Cortex of kidney (tissue), 1 donor: Measurements from ENCODE around the gene HDDC3.
"Not testable (repeated sequence)": the region's sequence is repeated elsewhere in the genome, so short reads cannot be mapped to it uniquely, and the experiment has no call there.

ENCODE experiments used
- DNase-seq: peaks from one replicate; lab custom pipeline; 2025; lab: John Stamatoyannopoulos, UW

HDDC3 gene

DNA sequence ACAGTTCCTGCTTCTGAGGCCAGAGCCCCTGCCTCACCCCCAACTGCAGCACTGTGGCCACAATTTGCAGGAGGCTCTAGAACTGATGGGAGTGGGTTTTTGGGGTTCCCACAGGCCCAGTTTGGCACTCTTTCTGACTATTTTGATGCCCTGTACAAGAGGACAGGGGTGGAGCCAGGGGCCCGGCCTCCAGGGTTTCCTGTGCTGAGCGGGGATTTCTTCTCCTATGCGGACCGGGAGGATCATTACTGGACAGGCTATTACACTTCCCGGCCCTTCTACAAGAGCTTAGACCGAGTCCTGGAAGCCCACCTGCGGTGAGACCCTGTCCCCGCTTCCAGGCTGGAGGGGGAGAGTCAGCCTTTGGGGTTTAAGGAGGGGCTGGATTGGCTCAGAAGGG, 22.4 kb downstream of the HDDC3 start:
- DNase-seq = no peak

DNA sequence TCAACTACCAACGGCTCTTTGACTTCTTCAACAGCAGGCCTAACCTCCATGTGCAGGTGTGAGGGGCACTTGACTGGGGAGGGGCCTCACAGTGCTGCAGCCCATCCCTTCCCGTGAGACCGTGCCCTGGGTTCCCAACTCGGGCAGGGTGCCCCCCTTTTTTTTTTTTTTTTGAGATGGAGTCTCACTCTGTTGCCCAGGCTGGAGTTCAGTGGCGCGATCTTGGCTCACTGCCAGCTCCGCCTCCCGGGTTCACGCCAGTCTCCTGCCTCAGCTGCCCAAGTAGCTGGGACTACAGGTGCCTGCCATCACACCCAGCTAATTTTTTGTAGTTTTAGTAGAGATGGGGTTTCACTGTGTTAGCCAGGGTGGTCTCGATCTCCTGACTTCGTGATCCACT, 22.9 kb downstream of the HDDC3 start:
- not testable (repeated sequence) for DNase-seq

DNA sequence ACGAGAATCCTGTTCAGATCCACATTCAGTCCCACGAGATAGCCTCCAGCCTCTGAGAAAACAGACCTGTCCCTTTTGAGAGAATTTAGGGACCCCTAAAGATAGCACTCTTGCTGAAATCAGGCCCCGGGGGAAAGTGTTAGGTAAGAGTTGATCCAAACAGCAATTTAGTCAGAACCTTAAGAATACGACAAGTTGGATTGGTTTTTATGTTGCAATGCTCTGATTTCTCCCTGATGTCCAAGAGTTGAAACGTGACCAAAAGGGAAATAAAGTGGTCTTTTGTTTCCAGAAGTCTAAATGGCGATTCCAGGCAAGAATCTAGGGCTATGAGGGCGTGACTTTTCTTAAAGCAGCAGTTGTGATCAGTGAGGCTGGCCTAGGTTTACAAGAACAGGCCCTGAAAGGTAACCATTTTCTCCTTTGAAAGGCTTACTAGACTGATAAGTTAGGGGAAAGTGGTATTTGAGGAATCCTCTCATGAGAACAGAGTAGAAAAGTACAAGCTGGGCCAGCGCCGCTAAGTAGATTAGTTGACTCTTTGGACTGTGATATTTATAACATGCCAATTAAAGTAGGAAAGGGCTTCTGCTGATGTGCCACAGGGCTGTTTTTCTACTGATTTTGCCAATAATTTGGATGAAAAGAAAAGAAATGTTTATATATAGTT, 24.4 kb downstream of the HDDC3 start:
- no peak for DNase-seq

DNA sequence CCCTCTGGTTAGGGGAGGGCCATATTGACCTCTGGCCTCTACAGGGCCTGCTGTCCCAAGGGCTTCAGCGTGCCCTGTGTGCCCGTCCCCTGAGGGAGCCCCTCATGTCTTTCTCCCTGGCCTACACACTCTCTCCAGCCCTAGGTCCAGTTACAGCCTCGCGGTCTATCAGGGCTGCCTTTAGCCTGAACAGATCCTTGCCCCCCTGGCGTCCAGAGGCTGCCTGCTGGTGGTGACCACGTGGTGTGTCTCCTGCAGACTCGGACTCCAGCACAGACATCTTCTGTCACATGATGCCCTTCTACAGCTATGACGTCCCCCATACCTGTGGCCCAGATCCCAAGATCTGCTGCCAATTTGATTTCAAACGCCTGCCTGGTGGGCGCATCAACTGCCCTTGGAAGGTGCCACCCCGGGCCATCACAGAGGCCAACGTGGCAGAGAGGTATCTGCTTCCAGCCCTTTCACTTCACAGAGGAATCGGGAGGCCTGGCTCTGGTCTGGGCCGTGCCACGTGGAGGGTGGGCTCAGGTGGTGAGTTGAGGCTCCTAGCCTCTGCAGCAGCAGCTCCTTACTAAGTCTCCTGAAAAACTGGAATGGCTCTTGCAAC, 25.2 kb downstream of the HDDC3 start:
- no peak for DNase-seq

DNA sequence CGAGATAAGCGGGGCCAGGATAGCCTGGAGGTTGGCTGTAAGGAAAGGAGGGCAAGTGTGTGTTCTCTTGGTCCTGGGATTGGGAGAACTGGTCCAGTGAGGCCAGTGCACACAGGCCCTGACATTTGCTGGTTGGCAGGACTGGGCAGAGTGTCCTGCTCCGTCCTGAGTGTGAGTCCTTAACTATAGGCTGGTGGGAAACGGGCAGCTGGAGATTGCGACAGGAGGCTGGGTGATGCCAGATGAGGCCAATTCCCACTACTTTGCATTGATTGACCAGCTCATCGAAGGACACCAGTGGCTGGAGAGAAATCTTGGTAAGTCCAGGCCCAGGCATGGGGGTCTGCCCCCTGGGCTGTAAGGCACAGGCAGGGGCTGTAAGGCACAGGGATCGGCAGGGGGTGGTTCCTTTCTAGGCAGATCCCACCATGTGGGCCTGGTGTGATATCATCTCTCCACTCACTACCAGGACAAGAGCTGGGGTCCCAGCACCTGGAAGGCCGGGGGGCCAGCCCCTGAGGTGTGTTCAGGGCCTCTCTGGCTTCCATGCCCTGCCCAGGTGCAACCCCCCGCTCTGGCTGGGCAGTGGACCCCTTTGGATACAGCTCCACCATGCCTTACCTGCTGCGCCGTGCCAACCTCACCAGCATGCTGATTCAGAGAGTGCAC, 26.0 kb downstream of the HDDC3 start:
- DNase-seq = no peak

DNA sequence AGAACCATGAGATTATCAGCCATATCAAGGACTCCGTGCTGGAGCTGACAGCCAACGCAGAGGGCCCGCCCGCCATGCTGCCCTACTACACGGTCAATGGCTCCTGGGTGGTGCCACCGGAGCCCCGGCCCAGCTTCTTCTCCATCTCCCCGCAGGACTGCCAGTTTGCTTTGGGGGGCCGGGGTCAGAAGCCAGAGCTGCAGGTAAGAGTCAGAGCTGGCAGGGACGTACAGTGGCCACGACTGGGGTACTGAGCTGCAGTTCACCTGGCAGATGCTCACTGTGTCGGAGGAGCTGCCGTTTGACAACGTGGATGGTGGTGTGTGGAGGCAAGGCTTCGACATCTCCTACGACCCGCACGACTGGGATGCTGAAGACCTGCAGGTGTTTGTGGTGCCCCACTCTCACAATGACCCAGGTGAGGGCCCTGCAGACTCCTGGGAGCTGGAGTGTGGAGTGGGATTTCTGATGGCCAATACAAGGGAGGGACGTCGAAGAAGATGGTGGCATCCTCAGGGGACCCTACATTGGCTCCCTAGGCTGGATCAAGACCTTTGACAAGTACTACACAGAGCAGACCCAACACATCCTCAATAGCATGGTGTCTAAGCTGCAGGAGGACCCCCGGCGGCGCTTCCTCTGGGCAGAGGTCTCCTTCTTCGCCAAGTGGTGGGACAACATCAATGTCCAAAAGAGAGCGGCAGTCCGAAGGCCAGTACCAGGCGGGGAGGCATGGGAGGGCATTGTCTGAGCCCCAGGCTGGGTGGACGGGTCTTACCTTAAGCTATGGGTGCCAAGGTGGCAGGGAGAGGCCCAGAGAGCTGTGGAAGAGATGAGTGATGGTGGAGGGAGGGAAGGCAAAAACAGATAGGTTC, 26.8 kb downstream of the HDDC3 start:
- no peak for DNase-seq

DNA sequence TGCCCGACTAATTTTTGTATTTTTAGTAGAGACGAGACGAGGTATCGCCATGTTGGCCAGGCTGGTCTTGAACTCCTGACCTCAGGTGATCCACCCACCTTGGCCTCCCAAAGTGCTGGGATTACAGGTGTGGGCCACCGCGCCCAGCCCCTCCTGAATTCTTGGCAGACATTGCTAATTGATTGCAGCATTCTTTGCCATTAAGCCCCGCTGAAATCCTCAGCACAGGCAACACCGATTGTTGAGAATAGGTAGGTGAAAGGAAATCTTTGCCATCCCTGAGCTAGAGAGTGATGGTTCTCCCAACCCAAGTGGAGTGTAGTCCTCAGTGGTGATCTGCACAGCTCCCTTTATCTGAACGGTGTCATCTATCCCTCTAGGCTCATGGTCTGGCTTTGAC, 27.6 kb downstream of the HDDC3 start:
- DNase-seq = no peak

DNA sequence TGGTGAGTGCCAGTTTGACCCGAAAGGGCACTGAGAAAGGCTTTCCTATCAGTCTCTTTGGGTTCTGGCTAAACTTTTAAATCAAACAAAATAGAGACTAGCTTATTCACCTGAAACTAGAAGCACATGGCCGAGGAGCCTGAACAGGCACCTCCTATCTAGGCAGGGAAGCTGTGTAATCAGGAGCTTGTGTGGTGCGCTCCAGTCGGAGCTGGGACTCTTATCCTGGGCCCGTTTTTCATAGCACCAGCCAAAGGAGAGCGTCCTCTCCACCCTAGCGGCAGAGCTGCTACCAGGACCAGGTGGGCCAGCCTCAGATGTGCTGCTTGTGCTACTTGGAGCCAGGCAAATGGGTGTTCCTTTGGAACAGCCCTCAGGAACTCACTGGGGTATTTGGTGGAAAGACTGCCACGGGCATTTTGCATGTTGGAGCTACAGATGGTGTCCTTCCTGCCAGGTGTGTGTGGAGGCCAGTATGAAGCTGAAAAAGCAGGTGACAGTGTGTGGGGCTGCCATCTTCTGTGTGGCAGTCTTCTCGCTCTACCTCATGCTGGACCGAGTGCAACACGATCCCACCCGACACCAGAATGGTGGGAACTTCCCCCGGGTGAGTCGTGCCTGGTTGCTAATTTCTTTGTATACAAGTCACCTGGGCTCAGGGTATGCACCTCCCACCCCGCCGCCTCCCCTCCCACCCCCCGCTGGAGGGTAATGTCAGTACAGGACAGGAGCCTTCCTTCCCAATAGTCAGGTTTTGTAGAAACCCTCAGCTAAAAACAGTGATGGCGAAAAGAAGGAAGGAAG, 28.4 kb downstream of the HDDC3 start:
- DNase-seq = no peak

DNA sequence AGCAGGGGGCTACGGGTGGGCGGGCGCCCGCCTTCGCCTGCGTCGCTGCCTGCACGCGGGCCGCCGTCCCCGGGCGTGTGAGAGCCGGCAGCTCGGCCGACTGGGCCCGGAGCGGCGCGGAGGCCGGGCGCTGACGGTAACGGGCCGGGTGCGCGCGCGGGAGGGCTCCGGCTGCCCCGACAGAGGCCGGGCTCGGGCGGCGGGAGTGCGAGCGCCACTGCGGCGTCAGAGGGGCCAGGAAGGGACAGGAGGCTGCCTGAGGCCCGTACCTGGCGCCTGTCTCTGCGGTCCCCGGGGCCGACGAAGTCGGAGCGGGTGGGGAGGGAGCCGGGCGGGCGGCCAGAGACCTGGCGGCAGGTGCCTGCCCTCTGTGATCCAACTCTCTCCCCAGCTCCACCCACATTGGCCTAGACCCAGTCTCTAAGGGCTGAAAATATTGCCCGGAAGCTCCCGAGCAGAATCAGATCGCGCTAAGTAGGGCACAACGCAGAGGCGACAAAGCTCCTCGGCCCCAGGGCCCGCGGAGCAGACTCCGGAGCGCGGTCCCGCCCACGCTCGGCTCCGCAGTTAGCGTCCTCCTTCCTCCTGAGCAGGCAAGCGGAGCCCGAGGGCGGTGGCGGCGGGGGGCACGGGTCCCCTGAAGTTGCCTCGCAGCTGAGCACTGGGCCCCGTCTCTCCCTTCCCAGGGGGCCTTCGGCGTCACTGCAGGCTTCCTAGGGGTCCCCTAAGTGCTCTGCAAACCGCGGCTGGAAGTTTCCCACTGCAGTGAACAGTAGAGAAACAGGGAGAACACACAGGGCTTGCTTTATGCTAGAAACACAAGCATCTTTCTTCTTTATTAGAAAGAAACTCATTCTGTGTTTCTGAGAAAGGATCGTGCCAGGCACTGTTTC, 29.3 kb downstream of the HDDC3 start, which contains the start of gene MAN2A2:
TSS of gene MAN2A2 (plus strand) at position 463 of the 893 bp plus-strand sequence. CDS start 906 bp downstream, outside the sequence.
- no peak for DNase-seq

DNA sequence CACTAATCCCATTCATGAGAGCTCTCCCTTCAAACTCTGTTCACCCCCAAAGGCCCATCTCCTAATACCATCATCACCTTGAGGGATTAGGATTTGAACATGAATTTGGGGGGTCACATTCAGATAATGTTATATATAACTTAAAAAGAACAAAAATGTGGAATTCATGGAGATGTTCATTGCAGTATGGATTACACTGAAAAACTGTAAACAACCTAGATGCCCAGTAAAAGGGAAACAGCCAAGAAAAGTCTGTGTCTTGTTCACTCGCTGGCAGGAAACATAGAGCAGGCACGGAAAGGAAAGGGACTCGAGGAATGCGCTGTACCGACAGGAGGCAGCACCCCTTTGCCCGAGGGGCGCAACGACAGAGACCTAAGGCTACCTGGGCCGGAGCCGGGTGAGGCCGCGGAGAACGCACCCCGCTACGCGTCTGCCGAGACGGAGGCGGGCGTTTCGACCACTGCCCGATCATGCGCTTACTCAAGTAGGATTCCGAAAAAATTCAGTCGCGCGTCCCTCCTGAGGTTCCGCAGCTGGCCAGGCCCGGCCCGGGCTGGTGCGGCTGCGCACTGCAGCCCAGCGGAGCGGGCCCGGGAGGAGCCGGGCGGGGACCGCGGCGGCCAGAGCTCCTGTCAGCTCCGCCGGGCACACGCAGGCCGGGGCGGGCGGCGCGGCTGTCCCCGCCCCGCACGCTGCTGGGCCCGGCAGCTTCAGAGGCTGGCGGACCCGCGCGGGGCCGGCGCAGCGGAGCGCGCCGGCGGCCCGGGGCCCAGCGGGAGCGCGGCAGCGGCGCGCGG, 30.1 kb downstream of the HDDC3 start:
- no peak for DNase-seq

DNA sequence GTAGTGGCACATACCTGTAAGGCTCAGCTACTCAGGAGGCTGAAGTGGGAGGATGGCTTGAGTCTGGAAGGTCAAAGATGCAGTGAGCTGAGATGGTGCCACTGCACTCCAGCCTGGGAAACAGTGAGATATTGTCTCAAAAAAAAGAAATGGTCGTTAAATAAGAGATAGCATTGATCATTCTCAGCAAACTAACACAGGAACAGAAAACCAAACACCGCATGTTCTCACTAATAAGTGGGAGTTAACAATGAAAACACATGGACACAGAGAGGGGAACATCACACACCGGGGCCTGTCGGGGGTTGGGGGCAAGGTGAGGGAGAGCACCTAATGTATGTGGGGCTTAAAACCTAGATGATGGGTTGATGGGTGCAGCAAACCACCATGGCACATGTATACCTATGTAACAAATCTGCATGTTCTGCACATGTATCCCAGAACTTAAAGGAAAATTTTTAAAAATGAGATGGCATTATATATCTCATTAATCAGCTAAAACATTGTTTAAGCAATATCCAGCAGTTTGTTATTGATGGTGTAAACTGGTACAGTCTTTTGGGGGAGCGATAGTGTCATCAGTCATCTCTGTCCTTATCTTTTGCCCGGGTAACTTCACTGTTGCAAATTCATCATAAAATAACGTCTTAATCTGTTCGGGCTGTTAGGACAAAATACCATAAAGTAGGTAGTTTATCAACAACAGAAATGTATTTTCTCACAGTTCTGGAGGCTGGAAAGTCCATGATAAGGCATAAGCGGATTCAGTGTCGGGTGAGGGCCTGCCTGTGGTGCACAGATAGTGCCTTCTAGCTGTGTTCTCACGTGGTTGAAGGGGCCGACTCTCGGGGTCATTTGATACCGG, 30.9 kb downstream of the HDDC3 start:
- no peak for DNase-seq

DNA sequence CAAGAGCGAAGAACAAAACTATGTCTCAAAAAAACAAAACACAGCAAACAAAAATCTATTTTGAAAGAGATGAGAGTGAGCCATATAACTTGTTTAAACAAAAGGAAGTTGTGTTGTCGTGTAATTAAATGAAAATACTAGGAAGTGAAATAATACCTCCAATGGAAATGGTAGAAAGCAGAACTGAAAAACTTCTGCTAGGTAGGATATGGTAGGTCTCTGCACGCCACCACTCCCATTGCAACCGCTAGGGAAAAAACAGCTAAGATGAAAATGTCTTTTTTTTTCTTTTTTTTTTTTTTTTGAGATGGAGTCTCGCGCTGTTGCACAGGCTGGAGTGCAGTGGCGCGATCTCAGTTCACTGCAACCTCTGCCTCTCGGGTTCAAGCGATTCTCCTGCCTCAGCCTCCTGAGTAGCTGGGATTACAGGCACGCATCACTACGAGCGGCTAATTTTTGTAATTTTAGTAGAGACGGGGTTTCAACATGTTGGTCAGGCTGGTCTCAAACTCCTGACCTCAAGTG, 35.2 kb downstream of the HDDC3 start:
- not testable (repeated sequence) for DNase-seq

DNA sequence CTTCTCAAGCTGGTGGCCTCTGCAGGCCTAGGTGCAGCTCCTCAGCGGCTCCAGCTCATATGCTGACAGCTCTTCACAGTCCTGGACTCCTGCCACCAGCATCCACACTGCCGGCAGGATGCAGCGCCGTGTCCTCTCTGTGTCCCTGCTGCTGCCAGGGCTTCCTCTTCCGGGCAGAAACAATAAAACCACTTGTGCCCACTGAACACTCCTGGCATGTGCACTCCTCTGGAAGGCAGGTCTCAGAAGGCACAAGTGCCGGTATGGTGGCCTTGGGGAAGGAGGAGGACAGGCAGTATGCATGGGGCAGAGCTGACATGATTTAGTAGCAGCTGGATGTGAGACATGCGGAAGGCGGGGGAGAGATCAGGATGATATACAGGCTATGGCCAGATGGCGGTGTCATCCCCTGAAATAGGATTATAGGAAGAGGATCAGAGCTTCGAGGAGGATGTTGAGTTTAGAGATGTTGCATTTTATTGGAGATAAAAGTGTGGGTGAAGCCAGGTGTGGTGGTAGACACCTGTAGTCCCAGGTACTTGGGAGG, 36.7 kb downstream of the HDDC3 start:
- no peak for DNase-seq

DNA sequence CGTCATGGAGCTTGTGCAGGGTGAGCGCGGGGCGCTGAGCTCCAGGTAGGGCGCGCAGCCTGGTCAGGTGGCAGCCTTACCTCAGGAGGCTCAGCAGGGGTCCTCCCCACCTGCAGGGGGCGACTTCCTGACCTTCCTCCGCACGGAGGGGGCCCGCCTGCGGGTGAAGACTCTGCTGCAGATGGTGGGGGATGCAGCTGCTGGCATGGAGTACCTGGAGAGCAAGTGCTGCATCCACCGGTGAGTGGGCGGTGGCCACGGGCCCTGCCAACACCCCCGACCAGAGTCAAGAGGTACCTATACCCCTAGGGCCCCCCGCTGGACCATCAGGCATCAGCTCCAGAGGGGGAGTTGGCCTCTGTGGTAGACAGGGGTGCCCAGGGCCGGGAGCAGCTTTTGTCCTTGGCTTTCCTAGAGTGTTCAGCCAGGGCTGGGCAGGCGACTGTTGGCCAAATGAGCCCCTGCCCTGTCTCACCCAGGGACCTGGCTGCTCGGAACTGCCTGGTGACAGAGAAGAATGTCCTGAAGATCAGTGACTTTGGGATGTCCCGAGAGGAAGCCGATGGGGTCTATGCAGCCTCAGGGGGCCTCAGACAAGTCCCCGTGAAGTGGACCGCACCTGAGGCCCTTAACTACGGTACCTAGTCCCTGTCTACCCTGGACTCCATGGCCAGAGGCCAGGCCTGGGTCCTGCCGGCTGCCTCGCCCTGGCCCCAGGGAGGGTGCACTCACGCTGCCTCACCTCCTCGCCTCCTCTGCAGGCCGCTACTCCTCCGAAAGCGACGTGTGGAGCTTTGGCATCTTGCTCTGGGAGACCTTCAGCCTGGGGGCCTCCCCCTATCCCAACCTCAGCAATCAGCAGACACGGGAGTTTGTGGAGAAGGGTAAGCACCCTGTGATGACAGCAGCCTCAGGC, 38.9 kb downstream of the HDDC3 start:
- no peak for DNase-seq

DNA sequence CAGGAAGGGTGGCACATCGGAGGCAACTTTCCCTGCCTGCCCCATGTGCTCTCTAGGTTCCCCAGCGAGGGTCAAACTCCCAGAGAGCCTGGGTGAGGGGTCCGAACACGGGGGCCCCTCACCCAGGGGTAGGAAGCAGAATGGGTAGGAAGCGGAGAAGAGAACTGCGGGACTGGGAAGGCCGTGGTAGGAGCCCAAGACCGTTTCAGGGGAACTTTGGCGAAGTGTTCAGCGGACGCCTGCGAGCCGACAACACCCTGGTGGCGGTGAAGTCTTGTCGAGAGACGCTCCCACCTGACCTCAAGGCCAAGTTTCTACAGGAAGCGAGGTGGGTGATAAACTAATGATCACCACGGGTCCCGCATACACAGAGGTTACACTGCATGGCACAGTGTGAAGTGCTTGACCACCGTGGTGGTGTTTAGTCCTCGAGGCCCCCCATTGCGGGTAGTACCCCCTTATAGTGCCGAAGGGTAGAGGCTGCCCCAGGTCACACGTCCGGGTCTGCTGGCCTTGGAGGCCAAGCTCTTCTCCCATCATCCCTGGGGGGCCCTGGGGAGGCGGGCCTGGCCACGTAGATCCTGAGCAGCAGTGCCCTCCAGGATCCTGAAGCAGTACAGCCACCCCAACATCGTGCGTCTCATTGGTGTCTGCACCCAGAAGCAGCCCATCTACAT, 39.7 kb downstream of the HDDC3 start:
- no peak for DNase-seq

DNA sequence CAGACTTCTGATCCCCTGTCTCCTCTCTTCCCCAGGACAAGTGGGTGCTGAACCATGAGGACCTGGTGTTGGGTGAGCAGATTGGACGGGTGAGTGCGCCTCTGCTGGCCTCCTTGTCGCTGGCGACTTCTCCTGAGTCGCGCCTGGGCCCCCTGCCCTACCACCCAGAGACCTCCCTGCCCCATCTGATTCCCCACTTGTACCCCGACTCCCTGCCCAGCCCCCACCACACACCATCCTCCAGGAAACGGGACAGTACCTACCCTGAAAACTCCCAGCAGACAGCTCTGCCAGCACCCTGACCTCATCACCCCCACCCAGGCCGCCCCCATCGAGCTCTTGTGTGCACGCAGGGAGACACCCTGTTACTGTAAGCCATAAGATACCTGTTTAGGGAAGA, 40.3 kb downstream of the HDDC3 start:
- no peak for DNase-seq
